OCI-LY1 (cell line): ENCODE measurements around the gene SLIT3.

Experiments used
- EZH2 ChIP-seq: fragments of 200-600 bp; sonication (generic), shearing (Covaris generic); IDR thresholded peaks from 2 replicates; pipeline ENCODE4 v1.8.0; 2017; ENCODE audit warnings: borderline replicate concordance, mixed run types, mild to moderate bottlenecking, antibody characterized with exemption, low read length, moderate library complexity, mixed read lengths
- TF ChIP-seq, protein P1 (sequence below): fragments of 200-600 bp; sonication (generic), shearing (Covaris generic); IDR thresholded peaks from 2 replicates; pipeline ENCODE4 v1.5.1; 2017; ENCODE audit warnings: mild to moderate bottlenecking, antibody characterized with exemption, low read length, moderate library complexity, mixed read lengths

DNA sequence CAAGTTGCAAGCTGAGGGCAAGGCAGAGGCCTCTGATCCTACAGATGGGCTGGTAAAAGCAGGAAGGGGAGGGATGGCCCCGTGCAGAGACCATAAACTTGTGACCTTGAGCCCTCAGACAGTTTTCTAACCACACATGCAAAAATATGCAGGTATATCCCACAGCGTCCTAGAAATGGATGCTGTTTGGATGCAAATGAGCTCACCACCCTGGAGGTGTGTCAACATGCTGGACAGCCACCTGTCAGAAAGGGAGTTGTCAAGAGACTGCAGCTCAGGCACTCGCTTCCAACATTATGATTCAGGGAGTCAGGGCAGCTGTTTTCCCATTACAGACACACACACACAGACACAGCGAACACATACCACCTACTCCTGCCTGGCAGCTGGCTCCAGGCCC is 624.4 kb downstream of the SLIT3 start:
- TF ChIP-seq, protein P1, sequence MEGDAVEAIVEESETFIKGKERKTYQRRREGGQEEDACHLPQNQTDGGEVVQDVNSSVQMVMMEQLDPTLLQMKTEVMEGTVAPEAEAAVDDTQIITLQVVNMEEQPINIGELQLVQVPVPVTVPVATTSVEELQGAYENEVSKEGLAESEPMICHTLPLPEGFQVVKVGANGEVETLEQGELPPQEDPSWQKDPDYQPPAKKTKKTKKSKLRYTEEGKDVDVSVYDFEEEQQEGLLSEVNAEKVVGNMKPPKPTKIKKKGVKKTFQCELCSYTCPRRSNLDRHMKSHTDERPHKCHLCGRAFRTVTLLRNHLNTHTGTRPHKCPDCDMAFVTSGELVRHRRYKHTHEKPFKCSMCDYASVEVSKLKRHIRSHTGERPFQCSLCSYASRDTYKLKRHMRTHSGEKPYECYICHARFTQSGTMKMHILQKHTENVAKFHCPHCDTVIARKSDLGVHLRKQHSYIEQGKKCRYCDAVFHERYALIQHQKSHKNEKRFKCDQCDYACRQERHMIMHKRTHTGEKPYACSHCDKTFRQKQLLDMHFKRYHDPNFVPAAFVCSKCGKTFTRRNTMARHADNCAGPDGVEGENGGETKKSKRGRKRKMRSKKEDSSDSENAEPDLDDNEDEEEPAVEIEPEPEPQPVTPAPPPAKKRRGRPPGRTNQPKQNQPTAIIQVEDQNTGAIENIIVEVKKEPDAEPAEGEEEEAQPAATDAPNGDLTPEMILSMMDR = no peak
- TF ChIP-seq EZH2 = no peak
